GM23248 (cell line): Measurements from ENCODE around the gene INA. TPM values are rescaled to one million over a fixed set of nuclear protein-coding genes. Genes with fewer than 3 reads are reported as not detected.
A peak's percentile ranks its signal among the peaks of the same experiment; 100 is the strongest.

ENCODE experiments used
- DNase-seq: peaks from one replicate; pipeline ENCODE4 v3.0.0-alpha.2; 2015
- H2AFZ ChIP-seq: fragments of 200-600 bp; sonication (generic); 2 replicates; pipeline ENCODE4 v1.6.1; 2016; ENCODE audit warnings: antibody characterized with exemption
- H3F3A ChIP-seq: fragments of 200-600 bp; sonication (generic); 2 replicates; pipeline ENCODE4 v1.6.1; 2016; ENCODE audit warnings: mild to moderate bottlenecking, antibody characterized with exemption, mixed run types; ENCODE audit not compliant: insufficient read depth
- H3K27ac ChIP-seq: fragments of 200-600 bp; sonication (generic); 2 replicates; pipeline ENCODE4 v1.5.1; 2016; ENCODE audit warnings: mild to moderate bottlenecking
- H3K27me3 ChIP-seq: fragments of 200-600 bp; sonication (generic); replicated peaks from 2 replicates; pipeline ENCODE4 v1.6.1; 2016; ENCODE audit warnings: mild to moderate bottlenecking; ENCODE audit not compliant: insufficient read depth
- H3K36me3 ChIP-seq: fragments of 200-600 bp; sonication (generic); 2 replicates; pipeline ENCODE4 v1.6.1; 2016; ENCODE audit warnings: low read depth, mild to moderate bottlenecking
- H3K4me1 ChIP-seq: fragments of 200-600 bp; sonication (generic); 2 replicates; pipeline ENCODE4 v1.6.1; 2016; ENCODE audit warnings: mild to moderate bottlenecking; ENCODE audit not compliant: insufficient read depth
- H3K4me2 ChIP-seq: fragments of 200-600 bp; sonication (generic); one replicate; pipeline ENCODE4 v1.6.1; 2016; ENCODE audit warnings: mild to moderate bottlenecking; ENCODE audit not compliant: unreplicated experiment
- H3K4me3 ChIP-seq: fragments of 200-600 bp; sonication (generic); 2 replicates; pipeline ENCODE4 v1.5.1; 2016; ENCODE audit warnings: mild to moderate bottlenecking
- H3K79me2 ChIP-seq: fragments of 200-600 bp; sonication (generic); 2 replicates; pipeline ENCODE4 v1.6.1; 2016; ENCODE audit warnings: mild to moderate bottlenecking; ENCODE audit not compliant: insufficient read depth
- H3K9ac ChIP-seq: fragments of 200-600 bp; sonication (generic); 2 replicates; pipeline ENCODE4 v1.6.1; 2016; ENCODE audit warnings: mild to moderate bottlenecking
- H3K9me2 ChIP-seq: fragments of 200-600 bp; sonication (generic); 2 replicates; pipeline ENCODE4 v1.6.1; 2016; ENCODE audit warnings: mixed run types, mild to moderate bottlenecking, moderate library complexity; ENCODE audit not compliant: insufficient read depth
- H3K9me3 ChIP-seq: fragments of 200-600 bp; sonication (generic); one replicate; pipeline ENCODE4 v1.6.1; 2017; ENCODE audit warnings: low read depth
- H4K20me1 ChIP-seq: fragments of 200-600 bp; sonication (generic); 2 replicates; pipeline ENCODE4 v1.6.0; 2016; ENCODE audit not compliant: insufficient read depth
- EZH2 ChIP-seq: fragments of 200-600 bp; sonication (generic); IDR thresholded peaks from 2 replicates; pipeline ENCODE4 v1.6.1; 2018; ENCODE audit warnings: antibody characterized with exemption, mild to moderate bottlenecking; ENCODE audit not compliant: insufficient read depth, poor library complexity, severe bottlenecking
- EZH2phosphoT487 ChIP-seq: fragments of 200-600 bp; sonication (generic); IDR thresholded peaks from 2 replicates; pipeline ENCODE4 v1.6.1; 2018; ENCODE audit warnings: antibody characterized with exemption, moderate library complexity, mild to moderate bottlenecking, low read depth; ENCODE audit not compliant: insufficient read depth
- WGBS, 2 experiments: methylation state at CpG; one replicate each; pipeline ENCODE4 v1.1.6; 2015 to 2017; ENCODE audit warnings: low lambda C conversion rate in 2 of 2, low coverage in 1 of 2; ENCODE audit errors: missing lambda C conversion rate in 2 of 2; 5-methylcytosine and 5-hydroxymethylcytosine counted together
- in situ Hi-C: fragments of 300-500 bp; cut with MboI; formaldehyde crosslinking; loops from 2 replicates; pipeline ENCODE4 v1.15.0; 2020
- polyA plus RNA-seq: library from polyadenylated mRNA; unstranded; fragments of >200 nt; fragmentation: Nextera tagmentation; extraction: Ambion mirVana; gene quantifications from 2 replicates; pipeline ENCODE4 v1.2.1, GENCODE V29; 2016
- small RNA-seq: library from RNA; depleted of rRNA; stranded (forward); fragments of <200 nt; gene quantifications from one replicate; pipeline ENCODE3, GENCODE V24; 2014; ENCODE audit warnings: low read depth, low replicate concordance
- total RNA-seq: library from RNA; depleted of rRNA; stranded (reverse); fragments of >200 nt; shearing (Covaris generic); gene quantifications from 2 replicates; pipeline ENCODE4 v1.2.3, GENCODE V29; 2014; rRNA removed

INA gene
- total and polyA plus RNA-seq, 2 experiments from 2014 or later: 0.18 TPM; not detected in 1

GRCh38 chr10:103327906-103328305, 51.0 kb downstream of the INA start:
- H3K4me3 ChIP-seq: no peak overlapping the region
- no peaks in the 10 kb centered on the region for H3K27me3 ChIP-seq
- H3K9me2 ChIP-seq: no peaks in the 10 kb centered on the region
- H3K9me3 ChIP-seq: no peaks in the 10 kb centered on the region
- H3K4me1 ChIP-seq: no peaks in the 10 kb centered on the region
- TF ChIP-seq EZH2 (no peak), EZH2phosphoT487 (no peak)
- no peak overlapping the region for H3K4me2 ChIP-seq
- no peaks in the 10 kb centered on the region for H4K20me1 ChIP-seq
- 96 to 98% methylated on average over 7 of the region's 7 CpGs for WGBS, 2 experiments
- peaks cover 42% of the 10 kb centered on the region for H3K36me3 ChIP-seq
- H3K27ac ChIP-seq: no peak overlapping the region
- in situ Hi-C loops: no loop called here
- DNase-seq: no peak
- H3K79me2 ChIP-seq: no peaks in the 10 kb centered on the region
- no peak overlapping the region for H3K9ac ChIP-seq
- H2AFZ ChIP-seq: no peak overlapping the region
- H3F3A ChIP-seq: no peaks in the 10 kb centered on the region

- Histone ChIP-seq H3K9ac (no peak overlapping the region), H3K4me3 (no peak overlapping the region), H3K27ac (no peak overlapping the region), H2AFZ (no peak overlapping the region), H3K79me2 (no peaks in the 10 kb centered on the region), H3F3A (peaks cover 6% of the 10 kb centered on the region; the same call in 1 of the 2 replicates), H3K4me2 (no peak overlapping the region), H3K36me3 (peaks cover 21% of the 10 kb centered on the region), H3K9me2 (no peaks in the 10 kb centered on the region), H4K20me1 (no peaks in the 10 kb centered on the region), H3K4me1 (no peaks in the 10 kb centered on the region), H3K27me3 (no peaks in the 10 kb centered on the region), H3K9me3 (no peaks in the 10 kb centered on the region)
- in situ Hi-C loops: no loop called here
- peak; percentile 55 for DNase-seq
- 80 to 85% methylated on average over 2 of the region's 2 CpGs for WGBS, 2 experiments
- TF ChIP-seq EZH2phosphoT487: no peak
Observed at GRCh38 chr10:103333934-103334520, 57.1 kb downstream of the INA start.

DNA sequence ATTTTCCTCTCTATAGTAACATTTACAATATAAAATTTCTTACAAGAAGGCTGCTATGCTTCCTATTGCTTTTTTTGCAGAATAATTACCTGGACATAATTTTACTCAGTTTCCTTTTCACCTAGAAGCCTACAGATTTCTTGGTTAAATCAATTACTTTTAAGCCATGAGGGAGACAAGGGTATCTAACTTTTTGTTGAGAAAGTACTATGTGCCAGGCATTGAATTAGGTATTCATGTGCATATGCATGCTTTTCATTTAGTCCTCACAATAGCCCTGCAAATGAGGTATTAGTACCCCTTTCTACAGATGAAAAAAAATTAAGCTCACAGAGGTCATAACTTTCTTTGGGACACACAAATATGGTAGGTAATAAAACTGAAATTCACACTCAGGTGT, 57.6 kb downstream of the INA start:
- H3K36me3 ChIP-seq: peaks cover 21% of the 10 kb centered on the region
- no peaks in the 10 kb centered on the region for H3K27me3 ChIP-seq
- in situ Hi-C loops: no loop called here

DNA sequence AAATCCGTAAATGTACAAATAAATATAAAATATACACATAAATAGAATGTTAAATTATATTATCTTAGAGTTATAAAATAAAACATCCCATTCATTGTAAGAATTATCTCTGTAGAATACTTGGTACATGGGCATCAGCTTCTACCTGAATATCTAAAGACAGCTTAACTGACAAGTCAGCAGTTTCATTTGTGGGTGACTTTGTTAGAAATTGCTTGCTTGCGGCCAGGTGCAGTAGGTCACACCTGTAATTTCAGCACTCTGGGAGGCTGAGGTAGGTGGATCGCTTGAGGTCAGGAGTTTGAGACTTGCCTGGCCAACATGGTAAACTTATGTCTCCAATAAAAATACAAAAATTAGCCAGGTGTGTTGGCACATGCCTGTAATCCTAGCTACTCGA, 59.4 kb downstream of the INA start:
- no peaks in the 10 kb centered on the region for H4K20me1 ChIP-seq
- no peak overlapping the region for H2AFZ ChIP-seq
- no peak overlapping the region for H3K27ac ChIP-seq
- H3K9ac ChIP-seq: no peak overlapping the region
- H3F3A ChIP-seq: peaks cover 6% of the 10 kb centered on the region; the same call in 1 of the 2 replicates
- no peak for DNase-seq
- H3K9me2 ChIP-seq: no peaks in the 10 kb centered on the region
- TF ChIP-seq EZH2phosphoT487 (no peak), EZH2 (no peak)
- no peaks in the 10 kb centered on the region for H3K27me3 ChIP-seq
- H3K4me2 ChIP-seq: no peak overlapping the region
- in situ Hi-C loops: no loop called here
- H3K9me3 ChIP-seq: no peaks in the 10 kb centered on the region
- WGBS, 2 experiments: 98 to 99% methylated on average over 4 of the region's 4 CpGs
- H3K4me3 ChIP-seq: no peak overlapping the region
- no peaks in the 10 kb centered on the region for H3K79me2 ChIP-seq
- no peaks in the 10 kb centered on the region for H3K4me1 ChIP-seq
- H3K36me3 ChIP-seq: peaks cover 17% of the 10 kb centered on the region

More for the DNA sequence above, 57.6 kb downstream of the INA start:
- Histone ChIP-seq H3F3A (peaks cover 6% of the 10 kb centered on the region; the same call in 1 of the 2 replicates), H3K9me2 (no peaks in the 10 kb centered on the region), H3K79me2 (no peaks in the 10 kb centered on the region), H3K4me2 (no peak overlapping the region), H3K27ac (no peak overlapping the region), H3K9me3 (no peaks in the 10 kb centered on the region), H3K4me1 (no peaks in the 10 kb centered on the region), H3K9ac (no peak overlapping the region), H4K20me1 (no peaks in the 10 kb centered on the region), H3K4me3 (no peak overlapping the region), H2AFZ (no peak overlapping the region)
- no peak for TF ChIP-seq EZH2phosphoT487
- TF ChIP-seq EZH2: no peak
- no peak for DNase-seq

Small RNA genes lying within 50 kb of the gene (small RNA-seq; reads per million reads assigned to genes)
- not detected for gene RNU11-3P

Other genes starting within 250 kb of the INA start
- 69.0 and 99.7 TPM in 2 replicates for gene NT5C2, start 83.9 kb upstream of the INA start, total RNA-seq
- 52.6 and 58.2 TPM in 2 replicates for gene NT5C2, start 83.9 kb upstream of the INA start, polyA plus RNA-seq
- gene RPEL1, start 31.3 kb upstream of the INA start, total RNA-seq: not detected in 2 replicates
- 0.09 TPM in 1 of 2 replicates, not detected in the other for gene RPEL1, start 31.3 kb upstream of the INA start, polyA plus RNA-seq
- 9.7 and 23.3 TPM in 2 replicates for gene PCGF6, start 74.0 kb downstream of the INA start, total RNA-seq
- gene PCGF6, start 74.0 kb downstream of the INA start, polyA plus RNA-seq: 12.6 and 14.4 TPM in 2 replicates
- 4.0 and 4.7 TPM in 2 replicates for gene TAF5, start 90.8 kb downstream of the INA start, total RNA-seq
- 1.7 TPM in 2 replicates for gene TAF5, start 90.8 kb downstream of the INA start, polyA plus RNA-seq
- gene ATP5MK, start 119.3 kb downstream of the INA start, total RNA-seq: 197 and 259 TPM in 2 replicates
- 566 and 592 TPM in 2 replicates for gene ATP5MK, start 119.3 kb downstream of the INA start, polyA plus RNA-seq
- gene PDCD11, start 119.5 kb downstream of the INA start, total RNA-seq: 25.2 and 26.6 TPM in 2 replicates
- 16.0 and 17.5 TPM in 2 replicates for gene PDCD11, start 119.5 kb downstream of the INA start, polyA plus RNA-seq
- gene CALHM2, start 175.2 kb downstream of the INA start, total RNA-seq: 62.6 and 74.3 TPM in 2 replicates
- gene CALHM2, start 175.2 kb downstream of the INA start, polyA plus RNA-seq: 78.6 and 80.0 TPM in 2 replicates
- not detected in 2 replicates for gene CALHM1, start 181.8 kb downstream of the INA start, total RNA-seq
- gene CALHM1, start 181.8 kb downstream of the INA start, polyA plus RNA-seq: 0.08 TPM in 1 of 2 replicates, not detected in the other
- not detected in 2 replicates for gene CALHM3, start 202.1 kb downstream of the INA start, total RNA-seq
- not detected in 2 replicates for gene CALHM3, start 202.1 kb downstream of the INA start, polyA plus RNA-seq
- gene NEURL1, start 216.6 kb downstream of the INA start, total RNA-seq: 0.63 and 1.1 TPM in 2 replicates
- gene NEURL1, start 216.6 kb downstream of the INA start, polyA plus RNA-seq: 1.5 TPM in 2 replicates